K562 (cell line): ENCODE results near the gene IRS1. TPM values are rescaled to one million over a fixed set of nuclear protein-coding genes. Genes with fewer than 3 reads are reported as not detected.

Experiments used
- CBX1 ChIP-seq: sonication (generic); IDR thresholded peaks from 2 replicates; pipeline ENCODE4 v1.6.1; 2016; ENCODE audit warnings: antibody characterized with exemption, low read depth, mild to moderate bottlenecking
- ELF1 ChIP-seq: fragments of 200-800 bp; sonication (Bioruptor generic); IDR thresholded peaks from 2 replicates; pipeline ENCODE4 v1.6.1; 2016; ENCODE audit warnings: missing genetic modification characterization, missing compliant biosample characterization
- ETV5 ChIP-seq: sonication (generic); formaldehyde crosslinking; IDR thresholded peaks from 2 replicates; pipeline ENCODE4 v1.4.0; 2020; ENCODE audit warnings: low read depth, mild to moderate bottlenecking, missing genetic modification reagents
- FOXA1 ChIP-seq: fragments of 450-650 bp; IDR thresholded peaks from 2 replicates; pipeline ENCODE4 v1.6.1; 2016; ENCODE audit warnings: mild to moderate bottlenecking, borderline replicate concordance
- LEF1 ChIP-seq: fragments of 450-650 bp; IDR thresholded peaks from 2 replicates; pipeline ENCODE4 v1.6.1; 2016; ENCODE audit warnings: mild to moderate bottlenecking
- MAFG ChIP-seq: fragments of 450-650 bp; conservative IDR thresholded peaks from 2 replicates; pipeline ENCODE4 v1.6.1; 2016; ENCODE audit warnings: missing genetic modification characterization, missing compliant biosample characterization
- MYNN ChIP-seq, 2 experiments: sonication (generic); formaldehyde crosslinking in 1 of 2; IDR thresholded peaks; 2 replicates each; pipeline versions ENCODE4 v1.5.0 to v1.6.1; 2016 to 2020; ENCODE audit warnings: antibody characterized with exemption in 1 of 2, missing genetic modification reagents in 1 of 2
- PHB ChIP-seq: fragments of 250-450 bp; sonication (Bioruptor Pico); IDR thresholded peaks from 2 replicates; pipeline ENCODE4 v1.5.0; 2021
- PTBP1 ChIP-seq: fragments of 200-400 bp; formaldehyde crosslinking; IDR thresholded peaks from 2 replicates; pipeline ENCODE4 v1.6.1; 2017; ENCODE audit warnings: low read depth, low read length
- PYGO2 ChIP-seq: fragments of 450-650 bp; IDR thresholded peaks from 2 replicates; pipeline ENCODE4 v1.6.1; 2016; ENCODE audit warnings: mild to moderate bottlenecking, missing genetic modification characterization, moderate library complexity, missing compliant biosample characterization
- RBM15 ChIP-seq: fragments of 200-400 bp; formaldehyde crosslinking; IDR thresholded peaks from 2 replicates; pipeline ENCODE4 v1.6.1; 2018; ENCODE audit warnings: mild to moderate bottlenecking, low read length, moderate library complexity; ENCODE audit not compliant: insufficient read depth
- SRSF1 ChIP-seq: fragments of 200-400 bp; formaldehyde crosslinking; IDR thresholded peaks from 2 replicates; pipeline ENCODE4 v1.6.1; 2017; ENCODE audit warnings: mild to moderate bottlenecking, low read depth, low read length, moderate library complexity
- YBX1 ChIP-seq: fragments of 450-650 bp; IDR thresholded peaks from 2 replicates; pipeline ENCODE4 v1.7.1; 2016; ENCODE audit warnings: mild to moderate bottlenecking
- ZNF121 ChIP-seq: sonication (generic); formaldehyde crosslinking; conservative IDR thresholded peaks from 2 replicates; pipeline ENCODE4 v1.8.0; 2022; ENCODE audit warnings: missing genetic modification reagents
- ZNF174 ChIP-seq: fragments of 250-450 bp; sonication (Bioruptor Pico); IDR thresholded peaks from 2 replicates; pipeline ENCODE4 v1.4.0; 2020; ENCODE audit warnings: mild to moderate bottlenecking
- ZNF217 ChIP-seq: sonication (generic); formaldehyde crosslinking; IDR thresholded peaks from 2 replicates; pipeline ENCODE4 v1.8.0; 2022; ENCODE audit warnings: mild to moderate bottlenecking, missing genetic modification reagents
- ZNF23 ChIP-seq: fragments of 250-450 bp; sonication (Bioruptor Pico); IDR thresholded peaks from 2 replicates; pipeline ENCODE4 v1.4.0; 2020; ENCODE audit warnings: mild to moderate bottlenecking
- ZNF282 ChIP-seq: sonication (generic); formaldehyde crosslinking; IDR thresholded peaks from 2 replicates; pipeline ENCODE4 v1.8.1; 2023; ENCODE audit warnings: missing genetic modification reagents
- ZNF41 ChIP-seq: fragments of 250-450 bp; sonication (Bioruptor Pico); conservative IDR thresholded peaks from 2 replicates; pipeline ENCODE4 v1.4.0; 2020; ENCODE audit warnings: mild to moderate bottlenecking
- ZNF699 ChIP-seq: fragments of 250-450 bp; sonication (Bioruptor Pico); IDR thresholded peaks from 2 replicates; pipeline ENCODE4 v1.8.0; 2021; ENCODE audit warnings: mild to moderate bottlenecking, moderate library complexity; ENCODE audit not compliant: insufficient replicate concordance
- ZNF764 ChIP-seq: fragments of 250-450 bp; sonication (Bioruptor Pico); IDR thresholded peaks from 2 replicates; pipeline ENCODE4 v1.4.0; 2020; ENCODE audit warnings: low read depth, mild to moderate bottlenecking, moderate library complexity
- ZNF830 ChIP-seq: fragments of 250-450 bp; sonication (Bioruptor Pico); IDR thresholded peaks from 2 replicates; pipeline ENCODE4 v1.5.0; 2021; ENCODE audit warnings: mild to moderate bottlenecking
- polyA plus RNA-seq, 8 experiments: library from polyadenylated mRNA; depleted of rRNA in 4 of 8; stranded (reverse) in 5 of 8; unstranded in 3 of 8; fragments of >200 nt; fragmentation: Nextera tagmentation in 2 of 8; fragmentation: Illumina TruSeq in 1 of 8; extraction: Ambion mirVana in 2 of 8; extraction: Trizol in 1 of 8; gene quantifications; 2 replicates each; pipeline versions ENCODE4 v1.2.1 to v1.2.3, GENCODE V29; 2011 to 2014; ENCODE audit warnings: inconsistent platforms in 1 of 8, missing spikeins in 1 of 8
- total RNA-seq, 7 experiments: library from RNA; depleted of rRNA in 6 of 7; stranded (reverse); fragments of >200 nt in 6 of 7; fragmentation: Illumina TruSeq in 2 of 7; extraction: Trizol in 2 of 7; gene quantifications; 2 replicates each; pipeline versions ENCODE4 v1.2.1 to v1.2.3, GENCODE V29; 2011 to 2021; ENCODE audit warnings: low replicate concordance in 1 of 7
- TF ChIP-seq, protein P1 (sequence below): fragments of 250-450 bp; sonication (Bioruptor Pico); IDR thresholded peaks from 2 replicates; pipeline ENCODE4 v1.5.0; 2021
- TF ChIP-seq, protein P2 (sequence below): sonication (generic); formaldehyde crosslinking; IDR thresholded peaks from 2 replicates; pipeline ENCODE4 v1.8.1; 2023; ENCODE audit warnings: mild to moderate bottlenecking, missing genetic modification reagents
- TF ChIP-seq, protein P3 (sequence below): fragments of 450-650 bp; IDR thresholded peaks from one replicate; pipeline ENCODE4 v1.6.1; 2018; ENCODE audit warnings: mild to moderate bottlenecking, moderate library complexity; ENCODE audit not compliant: partially characterized antibody
- TF ChIP-seq, protein P4 (sequence below): fragments of 450-650 bp; IDR thresholded peaks from 2 replicates; pipeline ENCODE4 v1.6.1; 2018; ENCODE audit warnings: mild to moderate bottlenecking, low read depth; ENCODE audit not compliant: partially characterized antibody

IRS1 gene
- total and polyA plus RNA-seq, 9 of the 15 experiments (the other 6 are each of a cell fraction or from before 2014, with no cell fraction given), result under 0.01 to 0.31 (median 0.08) TPM; not detected in 1

DNA sequence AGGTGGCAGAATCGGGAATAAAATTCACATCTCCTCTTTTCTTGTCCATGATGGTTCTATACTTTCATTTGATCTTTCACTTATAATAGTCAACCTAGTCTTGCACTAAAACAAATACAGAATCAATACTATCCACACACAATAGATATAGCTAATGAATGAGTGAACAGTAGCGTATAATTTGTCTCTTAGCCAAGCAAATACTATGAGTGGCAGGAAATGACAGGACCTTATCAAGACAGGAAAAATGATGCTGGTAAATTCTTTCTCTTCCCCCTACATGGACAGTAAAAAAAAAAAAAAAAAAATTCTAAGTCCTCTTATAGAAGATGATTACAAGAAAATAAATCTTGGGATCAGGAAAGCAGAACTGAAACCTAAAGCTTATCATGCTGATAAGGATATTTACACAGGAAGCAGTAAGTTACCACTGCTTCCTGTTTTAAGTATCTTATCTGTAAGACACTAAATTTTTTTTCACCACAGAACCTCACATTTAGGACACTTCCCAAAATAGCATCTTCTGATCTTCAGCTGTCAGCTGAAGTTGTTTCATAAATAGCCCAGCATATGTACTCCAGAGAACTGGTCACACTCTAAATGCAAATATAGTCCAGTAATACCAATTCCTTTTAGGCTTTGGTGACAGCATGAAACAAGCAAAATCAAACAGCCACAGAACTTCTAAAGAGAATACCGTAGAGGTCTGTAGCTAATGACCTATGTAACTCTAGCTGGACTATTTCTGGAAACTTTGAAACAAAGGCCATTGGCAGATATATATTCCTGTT is 27.0 kb downstream of the IRS1 start (continued):
- TF ChIP-seq RBM15 (no peak), PHB (CRISPR knock-in tag) (no peak), ZNF830 (CRISPR knock-in tag) (no peak), PTBP1 (no peak), MYNN (IDR thresholded peaks at IDR 0.05) (no peak), MYNN (CRISPR knock-in tag; IDR thresholded peaks at IDR 0.05) (no peak), MAFG (tag) (peak; percentile 13; the same call in 1 of the 2 replicates), ELF1 (tag) (peak; percentile 69), YBX1 (no peak), PYGO2 (peak; percentile 76), SRSF1 (no peak), ZNF764 (no peak), ZNF121 (CRISPR knock-in tag) (no peak), ZNF217 (CRISPR knock-in tag) (no peak), CBX1 (no peak), ZNF699 (CRISPR knock-in tag) (no peak), ZNF174 (CRISPR knock-in tag) (no peak), LEF1 (peak; percentile 88), ZNF41 (CRISPR knock-in tag) (no peak), ZNF282 (CRISPR knock-in tag) (no peak), ETV5 (no peak), FOXA1 (peak; percentile 86), ZNF23 (CRISPR knock-in tag) (no peak)
- TF ChIP-seq, protein P1, sequence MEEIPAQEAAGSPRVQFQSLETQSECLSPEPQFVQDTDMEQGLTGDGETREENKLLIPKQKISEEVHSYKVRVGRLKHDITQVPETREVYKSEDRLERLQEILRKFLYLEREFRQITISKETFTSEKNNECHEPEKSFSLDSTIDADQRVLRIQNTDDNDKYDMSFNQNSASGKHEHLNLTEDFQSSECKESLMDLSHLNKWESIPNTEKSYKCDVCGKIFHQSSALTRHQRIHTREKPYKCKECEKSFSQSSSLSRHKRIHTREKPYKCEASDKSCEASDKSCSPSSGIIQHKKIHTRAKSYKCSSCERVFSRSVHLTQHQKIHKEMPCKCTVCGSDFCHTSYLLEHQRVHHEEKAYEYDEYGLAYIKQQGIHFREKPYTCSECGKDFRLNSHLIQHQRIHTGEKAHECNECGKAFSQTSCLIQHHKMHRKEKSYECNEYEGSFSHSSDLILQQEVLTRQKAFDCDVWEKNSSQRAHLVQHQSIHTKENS (CRISPR knock-in tag), result no peak
- TF ChIP-seq, protein P2, sequence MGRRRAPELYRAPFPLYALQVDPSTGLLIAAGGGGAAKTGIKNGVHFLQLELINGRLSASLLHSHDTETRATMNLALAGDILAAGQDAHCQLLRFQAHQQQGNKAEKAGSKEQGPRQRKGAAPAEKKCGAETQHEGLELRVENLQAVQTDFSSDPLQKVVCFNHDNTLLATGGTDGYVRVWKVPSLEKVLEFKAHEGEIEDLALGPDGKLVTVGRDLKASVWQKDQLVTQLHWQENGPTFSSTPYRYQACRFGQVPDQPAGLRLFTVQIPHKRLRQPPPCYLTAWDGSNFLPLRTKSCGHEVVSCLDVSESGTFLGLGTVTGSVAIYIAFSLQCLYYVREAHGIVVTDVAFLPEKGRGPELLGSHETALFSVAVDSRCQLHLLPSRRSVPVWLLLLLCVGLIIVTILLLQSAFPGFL (CRISPR knock-in tag), result no peak
- TF ChIP-seq, protein P3, sequence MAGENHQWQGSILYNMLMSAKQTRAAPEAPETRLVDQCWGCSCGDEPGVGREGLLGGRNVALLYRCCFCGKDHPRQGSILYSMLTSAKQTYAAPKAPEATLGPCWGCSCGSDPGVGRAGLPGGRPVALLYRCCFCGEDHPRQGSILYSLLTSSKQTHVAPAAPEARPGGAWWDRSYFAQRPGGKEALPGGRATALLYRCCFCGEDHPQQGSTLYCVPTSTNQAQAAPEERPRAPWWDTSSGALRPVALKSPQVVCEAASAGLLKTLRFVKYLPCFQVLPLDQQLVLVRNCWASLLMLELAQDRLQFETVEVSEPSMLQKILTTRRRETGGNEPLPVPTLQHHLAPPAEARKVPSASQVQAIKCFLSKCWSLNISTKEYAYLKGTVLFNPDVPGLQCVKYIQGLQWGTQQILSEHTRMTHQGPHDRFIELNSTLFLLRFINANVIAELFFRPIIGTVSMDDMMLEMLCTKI, result no peak
- TF ChIP-seq, protein P4, sequence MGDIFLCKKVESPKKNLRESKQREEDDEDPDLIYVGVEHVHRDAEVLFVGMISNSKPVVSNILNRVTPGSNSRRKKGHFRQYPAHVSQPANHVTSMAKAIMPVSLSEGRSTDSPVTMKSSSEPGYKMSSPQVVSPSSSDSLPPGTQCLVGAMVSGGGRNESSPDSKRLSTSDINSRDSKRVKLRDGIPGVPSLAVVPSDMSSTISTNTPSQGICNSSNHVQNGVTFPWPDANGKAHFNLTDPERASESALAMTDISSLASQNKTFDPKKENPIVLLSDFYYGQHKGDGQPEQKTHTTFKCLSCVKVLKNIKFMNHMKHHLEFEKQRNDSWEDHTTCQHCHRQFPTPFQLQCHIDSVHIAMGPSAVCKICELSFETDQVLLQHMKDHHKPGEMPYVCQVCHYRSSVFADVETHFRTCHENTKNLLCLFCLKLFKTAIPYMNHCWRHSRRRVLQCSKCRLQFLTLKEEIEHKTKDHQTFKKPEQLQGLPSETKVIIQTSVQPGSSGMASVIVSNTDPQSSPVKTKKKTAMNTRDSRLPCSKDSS, result no peak
